Neural cell (in vitro differentiated cells): ENCODE measurements around the gene VARS2. TPM values are rescaled to one million over a fixed set of nuclear protein-coding genes. Genes with fewer than 3 reads are reported as not detected.

Source experiments
- H2AFZ ChIP-seq: fragments of 200-600, 300-800 bp; sonication (generic), shearing (Covaris generic); 2 replicates; pipeline ENCODE4 v1.6.0; 2014; ENCODE audit warnings: low read depth, mild to moderate bottlenecking, antibody characterized with exemption, low read length, moderate library complexity
- H3F3A ChIP-seq: fragments of 200-600 bp; shearing (Covaris generic); 2 replicates; pipeline ENCODE4 v1.6.1; 2016; ENCODE audit warnings: mild to moderate bottlenecking, moderate library complexity, mixed read lengths, antibody characterized with exemption, low read length; ENCODE audit not compliant: insufficient read depth, poor library complexity, severe bottlenecking
- H3K27ac ChIP-seq: fragments of 200-600, 300-800 bp; sonication (generic), shearing (Covaris generic); 2 replicates; pipeline ENCODE4 v1.5.1; 2014; ENCODE audit warnings: mild to moderate bottlenecking, low read length, moderate library complexity
- H3K27me3 ChIP-seq: fragments of 300-800, 200-600 bp; sonication (generic), shearing (Covaris generic); 2 replicates; pipeline ENCODE4 v1.6.0; 2014; ENCODE audit warnings: mild to moderate bottlenecking, low read depth, low read length, moderate library complexity; ENCODE audit not compliant: insufficient read depth
- H3K36me3 ChIP-seq: fragments of 300-800, 200-600 bp; sonication (generic), shearing (Covaris generic); 2 replicates; pipeline ENCODE4 v1.5.1; 2014; ENCODE audit warnings: mild to moderate bottlenecking, antibody characterized with exemption, low read length, moderate library complexity; ENCODE audit not compliant: insufficient read depth
- H3K4me2 ChIP-seq: fragments of 300-800, 200-600 bp; sonication (generic), shearing (Covaris generic); 2 replicates; pipeline ENCODE4 v1.6.0; 2014; ENCODE audit warnings: mild to moderate bottlenecking, low read length
- H3K4me3 ChIP-seq: fragments of 300-800, 200-600 bp; sonication (generic), shearing (Covaris generic); 2 replicates; pipeline ENCODE4 v1.5.1; 2014; ENCODE audit warnings: mild to moderate bottlenecking, low read length, moderate library complexity
- H3K79me2 ChIP-seq: fragments of 200-600 bp; shearing (Covaris generic); replicated peaks from 2 replicates; pipeline ENCODE4 v1.6.0; 2014; ENCODE audit warnings: mild to moderate bottlenecking, low read length, moderate library complexity; ENCODE audit not compliant: insufficient read depth
- H3K9ac ChIP-seq: fragments of 300-800, 200-600 bp; sonication (generic), shearing (Covaris generic); 2 replicates; pipeline ENCODE4 v1.6.1; 2016; ENCODE audit warnings: mild to moderate bottlenecking, low read length, mixed read lengths
- H3K9me2 ChIP-seq: fragments of 200-600 bp; shearing (Covaris generic); 2 replicates; pipeline ENCODE4 v1.6.1; 2016; ENCODE audit warnings: mild to moderate bottlenecking, low read length, mixed read lengths; ENCODE audit not compliant: insufficient read depth
- H3K9me3 ChIP-seq: fragments of 200-600, 300-800 bp; sonication (generic), shearing (Covaris generic); 2 replicates; pipeline ENCODE4 v1.6.1; 2016; ENCODE audit warnings: mild to moderate bottlenecking, mixed run types, low read length, moderate library complexity, mixed read lengths
- H4K20me1 ChIP-seq: fragments of 200-600 bp; shearing (Covaris generic); 2 replicates; pipeline ENCODE4 v1.6.1; 2016; ENCODE audit warnings: mild to moderate bottlenecking, mixed run types; ENCODE audit not compliant: insufficient read depth
- EP300 ChIP-seq: fragments of 450-650 bp; conservative IDR thresholded peaks from 2 replicates; pipeline ENCODE4 v1.6.1; 2014; ENCODE audit warnings: antibody characterized with exemption, mild to moderate bottlenecking, moderate library complexity; ENCODE audit not compliant: poor library complexity, severe bottlenecking
- EZH2 ChIP-seq: fragments of 200-600, 300-800 bp; shearing (Covaris generic), sonication (generic); IDR thresholded peaks from 2 replicates; pipeline ENCODE4 v1.6.1; 2014; ENCODE audit warnings: antibody characterized with exemption, low read length, borderline replicate concordance, mild to moderate bottlenecking; ENCODE audit not compliant: insufficient read depth, poor library complexity, severe bottlenecking
- MXI1 ChIP-seq: fragments of 450-650 bp; conservative IDR thresholded peaks from 2 replicates; pipeline ENCODE4 v1.6.1; 2014; ENCODE audit warnings: antibody characterized with exemption, mild to moderate bottlenecking; ENCODE audit not compliant: poor library complexity, severe bottlenecking
- POLR2AphosphoS5 ChIP-seq: IDR thresholded peaks from 2 replicates; pipeline ENCODE4 v1.6.1; 2012
- RAD21 ChIP-seq: fragments of 450-650 bp; conservative IDR thresholded peaks from 2 replicates; pipeline ENCODE4 v1.6.1; 2014; ENCODE audit warnings: antibody characterized with exemption, mild to moderate bottlenecking, moderate library complexity
- REST ChIP-seq: IDR thresholded peaks from 2 replicates; pipeline ENCODE4 v1.6.1; 2012; ENCODE audit warnings: borderline replicate concordance
- SMC3 ChIP-seq: fragments of 450-650 bp; conservative IDR thresholded peaks from 2 replicates; pipeline ENCODE4 v1.6.1; 2014; ENCODE audit warnings: antibody characterized with exemption, mild to moderate bottlenecking, moderate library complexity; ENCODE audit not compliant: poor library complexity
- TAF1 ChIP-seq: IDR thresholded peaks from 2 replicates; pipeline ENCODE4 v1.6.1; 2012; ENCODE audit warnings: low read depth
- polyA plus RNA-seq: library from polyadenylated mRNA; depleted of rRNA; stranded (reverse); fragments of >200 nt; gene quantifications from 2 replicates; pipeline ENCODE4 v1.2.3, GENCODE V29; 2014
- TF ChIP-seq, protein P1 (sequence below): fragments of 450-650 bp; IDR thresholded peaks from 2 replicates; pipeline ENCODE4 v1.5.1; 2014; ENCODE audit warnings: antibody characterized with exemption, mild to moderate bottlenecking, moderate library complexity; ENCODE audit not compliant: poor library complexity, severe bottlenecking

The VARS2 gene
- polyA plus RNA-seq, 1 donor from 2014 or later = 93.4 TPM

DNA sequence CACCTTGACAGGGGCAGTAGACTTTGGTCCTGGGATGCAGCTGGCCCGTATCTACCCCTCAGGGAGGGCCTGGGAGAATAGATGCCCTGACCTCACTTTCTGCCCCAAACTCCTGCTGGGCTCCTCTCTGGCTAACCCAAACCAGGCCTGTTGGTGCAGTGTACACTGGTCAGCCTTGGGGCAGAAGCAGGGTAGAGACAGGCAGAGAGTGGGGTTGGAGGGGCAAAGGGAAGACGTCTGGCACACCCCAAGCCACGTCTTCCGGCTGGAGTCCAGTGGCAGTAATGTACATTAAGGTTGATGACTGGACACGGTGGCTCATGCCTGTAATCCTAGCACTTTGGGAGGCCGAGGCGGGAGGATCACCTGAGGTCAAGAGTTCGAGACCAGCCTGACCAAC lies 20.4 kb upstream of the VARS2 start:
- Histone ChIP-seq H3K36me3 (peaks cover 10% of the 10 kb centered on the region), H3K4me2 (no peak overlapping the region), H3K9me3 (no peaks in the 10 kb centered on the region), H3K9me2 (no peaks in the 10 kb centered on the region), H3K4me3 (no peak overlapping the region), H3K9ac (no peak overlapping the region), H3K27me3 (no peaks in the 10 kb centered on the region), H3K79me2 (peaks cover 28% of the 10 kb centered on the region), H2AFZ (no peak overlapping the region), H4K20me1 (peaks cover 5% of the 10 kb centered on the region), H3F3A (no peaks in the 10 kb centered on the region), H3K27ac (no peak overlapping the region)
- TF ChIP-seq REST = no peak
- TF ChIP-seq RAD21 = no peak
- no peak for TF ChIP-seq MXI1
- no peak for TF ChIP-seq EP300
- TF ChIP-seq SMC3 = no peak
- TF ChIP-seq TAF1 = no peak
- TF ChIP-seq, protein P1, sequence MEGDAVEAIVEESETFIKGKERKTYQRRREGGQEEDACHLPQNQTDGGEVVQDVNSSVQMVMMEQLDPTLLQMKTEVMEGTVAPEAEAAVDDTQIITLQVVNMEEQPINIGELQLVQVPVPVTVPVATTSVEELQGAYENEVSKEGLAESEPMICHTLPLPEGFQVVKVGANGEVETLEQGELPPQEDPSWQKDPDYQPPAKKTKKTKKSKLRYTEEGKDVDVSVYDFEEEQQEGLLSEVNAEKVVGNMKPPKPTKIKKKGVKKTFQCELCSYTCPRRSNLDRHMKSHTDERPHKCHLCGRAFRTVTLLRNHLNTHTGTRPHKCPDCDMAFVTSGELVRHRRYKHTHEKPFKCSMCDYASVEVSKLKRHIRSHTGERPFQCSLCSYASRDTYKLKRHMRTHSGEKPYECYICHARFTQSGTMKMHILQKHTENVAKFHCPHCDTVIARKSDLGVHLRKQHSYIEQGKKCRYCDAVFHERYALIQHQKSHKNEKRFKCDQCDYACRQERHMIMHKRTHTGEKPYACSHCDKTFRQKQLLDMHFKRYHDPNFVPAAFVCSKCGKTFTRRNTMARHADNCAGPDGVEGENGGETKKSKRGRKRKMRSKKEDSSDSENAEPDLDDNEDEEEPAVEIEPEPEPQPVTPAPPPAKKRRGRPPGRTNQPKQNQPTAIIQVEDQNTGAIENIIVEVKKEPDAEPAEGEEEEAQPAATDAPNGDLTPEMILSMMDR = no peak
- no peak for TF ChIP-seq EZH2
- TF ChIP-seq POLR2AphosphoS5 = no peak

- no peak overlapping the region for H3K9ac ChIP-seq
- no peaks in the 10 kb centered on the region for H4K20me1 ChIP-seq
- H3K4me3 ChIP-seq = no peak overlapping the region
- H3K9me3 ChIP-seq = no peaks in the 10 kb centered on the region
- TF ChIP-seq SMC3 (no peak), POLR2AphosphoS5 (no peak), MXI1 (no peak), REST (no peak), TAF1 (no peak), RAD21 (no peak), EZH2 (no peak), EP300 (no peak)
- TF ChIP-seq, protein P1 = no peak
- H3K36me3 ChIP-seq = peaks cover 10% of the 10 kb centered on the region
- H3F3A ChIP-seq = no peaks in the 10 kb centered on the region
- no peaks in the 10 kb centered on the region for H3K9me2 ChIP-seq
- H3K4me2 ChIP-seq = no peak overlapping the region
- H3K79me2 ChIP-seq = peaks cover 21% of the 10 kb centered on the region
- no peak overlapping the region for H2AFZ ChIP-seq
- no peaks in the 10 kb centered on the region for H3K27me3 ChIP-seq
- H3K27ac ChIP-seq = no peak overlapping the region
Observed at GRCh38 chr6:30894381-30894780, 19.7 kb upstream of the VARS2 start.
